ENCODE measurements around the gene EVL.
"Not testable (repeated sequence)": the region's sequence is repeated elsewhere in the genome, so short reads cannot be mapped to it uniquely, and the experiment has no call there.

EVL gene

DNA sequence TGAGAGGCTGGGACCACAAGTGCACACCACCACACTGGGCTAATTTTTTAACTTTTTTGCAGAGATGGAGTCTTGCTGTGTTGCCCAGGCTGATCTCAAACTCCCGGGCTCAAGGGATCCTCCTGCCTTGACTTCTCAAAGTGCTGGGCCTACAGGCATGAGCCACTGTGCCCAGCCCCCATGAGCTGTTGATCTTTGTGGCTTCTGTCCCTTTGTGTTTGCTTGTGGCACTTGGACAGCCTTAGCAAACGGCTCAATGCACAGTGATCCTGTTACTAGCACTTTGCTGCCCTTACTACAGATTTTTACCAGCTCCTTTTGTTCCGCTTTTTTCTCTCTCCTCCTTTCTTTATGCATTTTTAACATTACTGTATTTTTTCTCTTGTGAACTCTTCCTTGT, 25.3 kb upstream of the EVL start:
- no peak for DNase-seq (ENCODE audit: low spot score)

DNA sequence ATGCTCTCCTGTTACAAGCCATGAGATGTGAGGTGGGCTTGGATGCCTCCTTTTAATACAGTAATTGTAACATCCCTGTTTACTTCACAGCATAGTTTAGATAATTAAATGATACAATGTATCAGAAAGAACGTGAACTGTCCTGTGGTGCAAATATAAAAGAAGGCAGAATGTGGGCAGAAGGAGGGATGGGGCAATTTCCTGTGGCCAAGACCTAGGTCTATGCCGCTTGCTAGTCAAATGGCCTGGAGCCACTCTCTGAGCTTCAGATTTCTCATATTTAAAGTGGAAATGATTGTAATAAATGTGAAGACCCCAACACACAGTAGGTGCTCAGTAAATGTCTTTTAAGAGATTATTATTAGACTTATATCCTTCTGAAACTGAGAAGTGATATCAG, 24.0 kb upstream of the EVL start:
- DNase-seq (ENCODE audit: low spot score) = no peak

- no peak for DNase-seq (ENCODE audit: low spot score)
Measured at GRCh38 chr14:100042286-100042685, 22.9 kb upstream of the EVL start.

DNA sequence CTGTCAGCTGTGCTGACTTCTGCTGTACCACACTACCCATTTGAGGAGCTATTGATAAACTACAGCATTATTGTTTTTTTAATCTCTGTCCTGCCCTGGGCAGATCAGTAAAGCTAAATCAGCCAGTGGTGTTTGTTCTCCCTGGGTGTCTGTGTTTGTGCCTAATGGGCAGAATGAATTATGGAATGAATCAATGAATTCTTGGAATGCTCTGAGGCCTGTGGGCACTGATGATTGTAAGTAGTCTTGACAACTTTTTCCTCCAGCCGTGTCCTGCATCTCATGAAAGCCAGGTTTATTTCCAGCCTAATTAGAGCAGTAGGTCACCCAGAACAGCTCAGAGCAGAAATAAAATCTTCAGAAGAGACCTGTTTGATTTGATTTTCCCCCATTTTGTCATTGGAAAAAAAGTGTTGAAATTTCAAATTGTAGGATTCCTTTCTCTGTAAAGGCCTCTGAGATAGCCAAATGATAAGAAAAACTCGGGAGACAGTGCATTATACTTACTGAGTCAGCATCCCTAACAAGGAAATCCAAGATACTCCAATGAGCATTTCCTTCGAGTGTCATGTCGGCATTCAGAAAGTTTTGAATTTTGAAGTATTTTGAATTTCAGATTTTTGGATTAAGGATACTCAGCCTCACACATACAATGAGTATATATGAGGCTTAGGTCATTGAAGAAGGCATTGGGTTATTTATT, 19.4 kb upstream of the EVL start:
- no peak for DNase-seq (ENCODE audit: low spot score)

- no peak for DNase-seq (ENCODE audit: low spot score)
Measured at GRCh38 chr14:100047600-100047999, 17.6 kb upstream of the EVL start.

GRCh38 chr14:100048786-100049185, 16.4 kb upstream of the EVL start:
- DNase-seq (ENCODE audit: low spot score) = peak; percentile 26

GRCh38 chr14:100049220-100049619, 16.0 kb upstream of the EVL start:
- DNase-seq (ENCODE audit: low spot score) = no peak

GRCh38 chr14:100051103-100051502, 14.1 kb upstream of the EVL start:
- no peak for DNase-seq (ENCODE audit: low spot score)

DNA sequence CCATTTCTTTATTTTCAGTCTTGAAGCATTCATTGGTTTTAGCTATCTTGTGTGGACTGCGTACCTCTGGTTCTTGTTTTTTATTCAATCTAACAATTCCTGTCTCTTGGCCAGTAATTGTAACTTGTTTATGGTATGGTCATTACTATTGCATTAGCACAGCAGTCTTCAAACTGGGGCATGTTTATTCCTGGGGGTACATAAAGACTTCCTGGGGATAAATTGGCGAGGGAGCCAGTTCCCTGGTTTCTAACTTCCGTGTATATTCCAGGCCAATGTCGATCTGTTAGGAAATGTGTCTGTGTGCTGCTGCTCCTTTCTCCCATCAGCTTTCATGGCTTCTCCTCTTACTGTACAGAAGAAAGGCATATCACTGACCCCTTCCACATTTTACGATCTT, 13.7 kb upstream of the EVL start:
- no peak for DNase-seq (ENCODE audit: low spot score)

GRCh38 chr14:100052819-100053218, 12.4 kb upstream of the EVL start:
- DNase-seq (ENCODE audit: low spot score) = no peak

DNA sequence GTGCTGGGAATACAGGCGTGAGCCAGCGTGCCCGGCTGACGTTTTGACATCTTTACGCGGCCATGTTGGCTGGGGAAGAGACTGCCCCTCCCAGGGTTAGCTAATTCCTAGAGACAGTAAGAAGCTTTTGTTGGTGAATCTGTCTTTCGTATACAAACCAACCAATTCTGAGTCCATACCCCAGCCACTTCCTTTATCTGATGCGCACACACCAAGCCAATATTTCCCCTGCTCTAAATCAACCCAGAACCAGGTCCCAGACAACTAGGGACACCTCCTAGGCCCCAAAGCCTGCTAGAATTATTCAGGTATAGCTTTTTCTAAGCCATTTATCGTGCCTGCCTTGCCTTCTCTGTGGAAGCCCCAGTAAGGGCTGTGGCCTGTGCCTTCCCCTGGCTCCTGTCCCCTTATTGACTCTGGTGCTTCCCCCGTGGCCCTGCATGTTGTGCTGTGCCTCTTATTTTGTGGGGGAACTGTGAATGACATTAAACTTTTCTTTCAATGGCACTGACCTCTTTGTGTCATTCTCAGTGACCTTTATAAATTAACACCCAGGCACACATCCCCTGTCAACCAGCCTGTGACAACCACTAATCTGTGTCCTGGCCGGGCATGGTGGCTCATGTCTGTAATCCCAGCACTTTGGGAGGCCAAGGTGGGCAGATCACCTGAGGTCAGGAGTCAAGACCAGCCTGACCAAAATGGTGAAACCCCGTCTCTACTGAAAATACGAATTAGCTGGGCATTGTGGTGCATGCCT, 10.7 kb upstream of the EVL start:
- DNase-seq (ENCODE audit: low spot score) = no peak

DNA sequence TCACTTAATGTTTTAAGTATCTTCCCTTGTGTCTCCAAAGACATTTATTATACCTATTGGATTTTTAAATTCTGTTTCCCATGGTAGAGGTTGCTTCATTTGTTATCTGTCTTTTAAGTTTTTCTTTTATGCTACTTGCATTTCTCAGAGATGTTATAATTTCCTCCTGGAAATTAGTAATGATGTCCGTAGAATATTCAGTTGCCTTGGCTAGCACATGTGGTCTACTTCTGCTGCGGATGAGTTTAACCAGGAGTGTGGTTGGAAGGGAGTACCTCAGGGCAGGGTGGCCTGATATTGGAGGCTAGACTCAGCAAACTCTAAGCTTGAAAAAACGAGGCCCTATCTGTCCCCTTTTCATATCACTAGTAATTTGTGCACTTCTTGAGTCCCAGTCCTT, 8.8 kb upstream of the EVL start:
- DNase-seq (ENCODE audit: low spot score) = no peak

- DNase-seq (ENCODE audit: low spot score) = no peak
Measured at GRCh38 chr14:100056964-100057795, 8.0 kb upstream of the EVL start.

- DNase-seq (ENCODE audit: low spot score) = no peak
Measured at GRCh38 chr14:100058777-100059437, 6.3 kb upstream of the EVL start.

DNA sequence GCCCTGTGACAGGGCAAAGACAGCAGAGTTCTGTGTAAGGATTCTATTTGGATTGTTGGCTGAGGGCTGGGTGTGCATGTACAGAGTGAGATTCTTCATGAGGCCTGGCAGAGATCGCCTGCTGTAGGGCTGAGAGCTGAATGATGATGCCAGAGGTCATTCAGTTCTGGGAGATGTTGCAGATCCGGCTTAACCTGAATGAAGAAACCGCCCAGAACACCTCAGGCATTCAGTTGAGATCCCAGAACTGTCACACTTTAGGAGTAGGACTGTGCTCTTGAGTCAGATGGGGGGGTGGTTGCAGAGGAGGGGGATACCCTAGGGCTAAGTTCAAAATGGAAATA, 5.8 kb upstream of the EVL start:
- no peak for DNase-seq (ENCODE audit: low spot score)

GRCh38 chr14:100060760-100061159, 4.5 kb upstream of the EVL start:
- no peak for DNase-seq (ENCODE audit: low spot score)

- DNase-seq (ENCODE audit: low spot score) = no peak
Measured at GRCh38 chr14:100062590-100062989, 2.6 kb upstream of the EVL start.

DNA sequence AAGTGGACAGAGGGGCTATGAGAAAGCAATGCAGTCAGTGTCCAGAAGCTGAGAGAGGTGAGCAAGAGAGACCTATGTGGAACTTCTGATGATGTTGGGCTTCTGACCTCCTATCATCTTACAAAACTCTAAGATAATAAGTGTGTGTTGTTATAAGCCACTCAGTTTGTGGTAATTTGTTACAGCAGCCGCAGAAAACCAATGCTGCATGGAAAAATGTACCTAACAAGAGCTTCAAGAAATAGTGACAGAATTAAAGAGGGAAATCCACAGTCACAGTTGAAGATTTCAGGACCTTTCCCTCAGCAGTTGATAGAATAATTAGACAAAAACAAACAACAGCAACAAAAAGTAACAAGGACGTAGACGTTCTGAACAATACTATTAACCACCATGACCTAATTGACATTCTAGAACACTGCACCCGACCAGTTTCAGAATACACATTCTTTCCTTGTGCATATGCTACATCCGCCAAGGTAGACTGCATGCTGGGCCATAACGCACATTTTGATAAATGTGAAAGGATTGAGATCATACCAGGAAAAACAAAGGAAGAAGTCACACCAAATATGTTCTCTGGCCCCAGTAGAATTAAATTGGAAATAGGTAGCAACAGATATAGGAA, 1.8 kb upstream of the EVL start:
- no peak for DNase-seq (ENCODE audit: low spot score)

DNA sequence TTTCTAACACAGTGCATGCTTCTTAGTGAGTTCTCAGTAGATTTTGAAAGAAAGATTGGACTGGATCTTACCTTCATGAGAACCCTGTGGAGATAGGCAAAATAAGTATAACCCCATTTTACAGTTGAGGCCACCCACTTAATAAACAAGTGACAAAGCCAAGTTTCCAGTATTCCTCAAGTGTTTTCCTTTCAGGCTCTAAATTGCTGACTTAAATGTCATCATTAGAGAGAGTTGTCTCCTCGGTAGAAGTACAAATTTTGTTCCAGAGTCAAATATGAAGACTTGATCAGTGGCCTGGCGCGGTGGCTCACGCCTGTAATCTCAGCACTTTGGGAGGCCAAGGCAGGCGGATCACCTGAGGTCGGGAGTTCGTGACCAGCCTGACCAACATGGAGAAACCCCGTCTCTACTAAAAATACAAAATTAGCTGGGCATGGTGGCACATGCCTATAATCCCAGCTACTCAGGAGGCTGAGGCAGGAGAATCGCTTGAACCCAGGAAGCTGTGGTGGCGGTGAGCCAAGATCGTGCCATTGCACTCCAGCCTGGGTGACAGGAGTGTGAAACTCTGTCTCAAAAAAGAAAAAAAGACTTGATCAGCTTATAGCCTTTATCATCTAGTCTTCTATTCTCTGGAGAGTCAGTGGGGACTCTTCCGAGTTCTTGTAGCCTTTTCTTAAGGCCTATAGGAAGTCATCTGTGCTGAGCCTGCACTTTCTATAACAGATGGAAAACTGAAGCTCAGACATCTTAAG, 708 bp upstream of the EVL start:
- DNase-seq (ENCODE audit: low spot score) = not testable (repeated sequence)

- no peak for DNase-seq (ENCODE audit: low spot score)
Measured at GRCh38 chr14:100065942-100066574, 836 bp downstream of the EVL start.

GRCh38 chr14:100066962-100067361, 1.7 kb downstream of the EVL start:
- DNase-seq (ENCODE audit: low spot score) = no peak
